Neutrophil (primary cell): ENCODE data around the gene PKN3.
"Not testable (repeated sequence)": the region's sequence is repeated elsewhere in the genome, so short reads cannot be mapped to it uniquely, and the experiment has no call there.

Experiments used
- H3K27ac ChIP-seq: fragments of 200-600 bp; sonication (generic); 2 replicates; pipeline ENCODE4 v1.5.1; 2016; ENCODE audit warnings: mild to moderate bottlenecking, moderate library complexity
- H3K27me3 ChIP-seq: fragments of 200-600 bp; sonication (generic); 2 replicates; pipeline ENCODE4 v1.6.0; 2016; ENCODE audit warnings: mild to moderate bottlenecking
- H3K36me3 ChIP-seq: fragments of 200-600 bp; sonication (generic); 2 replicates; pipeline ENCODE4 v1.5.1; 2017
- H3K4me1 ChIP-seq, 2 experiments: fragments of 200-600 bp in 1 of 2; sonication (generic) in 1 of 2; 1 replicate in 1 of 2; 2 replicates in 1 of 2; pipeline versions ENCODE4 v1.5.1 to v1.6.1; 2013 to 2016; ENCODE audit warnings: low read depth in 1 of 2, low read length in 1 of 2, mild to moderate bottlenecking in 1 of 2, moderate library complexity in 1 of 2; ENCODE audit not compliant: control insufficient read depth in 1 of 2, insufficient read depth in 1 of 2
- H3K4me3 ChIP-seq, 2 experiments: fragments of 200-600 bp in 1 of 2; sonication (generic) in 1 of 2; 1 replicate in 1 of 2; 2 replicates in 1 of 2; pipeline ENCODE4 v1.5.1; 2013 to 2016; ENCODE audit warnings: low read depth in 1 of 2, low read length in 1 of 2, mild to moderate bottlenecking in 1 of 2, moderate library complexity in 1 of 2
- H3K9me3 ChIP-seq: fragments of 200-600 bp; sonication (generic); 2 replicates; pipeline ENCODE4 v1.5.1; 2016
- TF ChIP-seq, protein P1 (sequence below): fragments of 200-600 bp; sonication (generic); IDR thresholded peaks from 2 replicates; pipeline ENCODE4 v1.5.1; 2016; ENCODE audit warnings: antibody characterized with exemption

Gene PKN3

DNA sequence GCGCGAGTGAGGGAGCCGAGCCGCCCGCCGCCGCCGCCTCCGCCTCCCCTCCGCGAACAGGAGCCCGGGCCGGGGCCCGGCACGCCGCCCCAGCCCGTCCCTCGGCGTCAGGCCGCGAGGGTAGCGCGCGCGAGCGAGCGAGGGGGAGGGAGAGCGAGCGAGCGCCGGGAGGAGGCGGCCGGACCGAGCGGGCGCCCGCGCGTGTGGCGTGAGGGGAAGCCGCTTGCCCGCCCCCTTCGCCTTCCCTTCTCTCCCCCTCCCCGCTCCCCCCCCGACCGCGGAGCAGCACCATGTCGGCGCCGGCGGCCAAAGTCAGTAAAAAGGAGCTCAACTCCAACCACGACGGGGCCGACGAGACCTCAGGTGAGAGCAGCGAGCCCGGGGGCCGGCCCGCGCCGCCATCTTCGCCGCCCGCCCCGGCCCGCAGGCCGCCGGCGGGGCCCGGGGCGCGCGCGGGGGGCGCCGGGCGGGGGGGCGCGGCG, 13.0 kb upstream of the PKN3 start:
- Histone ChIP-seq H3K4me3 (peak overlapping the region; percentile 74 to 87), H3K27me3 (no peaks in the 10 kb centered on the region), H3K27ac (peak overlapping the region; percentile 97), H3K36me3 (peaks cover 26% of the 10 kb centered on the region), H3K4me1 (peaks cover 52% of the 10 kb centered on the region in 2 experiments), H3K9me3 (no peaks in the 10 kb centered on the region)
- TF ChIP-seq, protein P1, sequence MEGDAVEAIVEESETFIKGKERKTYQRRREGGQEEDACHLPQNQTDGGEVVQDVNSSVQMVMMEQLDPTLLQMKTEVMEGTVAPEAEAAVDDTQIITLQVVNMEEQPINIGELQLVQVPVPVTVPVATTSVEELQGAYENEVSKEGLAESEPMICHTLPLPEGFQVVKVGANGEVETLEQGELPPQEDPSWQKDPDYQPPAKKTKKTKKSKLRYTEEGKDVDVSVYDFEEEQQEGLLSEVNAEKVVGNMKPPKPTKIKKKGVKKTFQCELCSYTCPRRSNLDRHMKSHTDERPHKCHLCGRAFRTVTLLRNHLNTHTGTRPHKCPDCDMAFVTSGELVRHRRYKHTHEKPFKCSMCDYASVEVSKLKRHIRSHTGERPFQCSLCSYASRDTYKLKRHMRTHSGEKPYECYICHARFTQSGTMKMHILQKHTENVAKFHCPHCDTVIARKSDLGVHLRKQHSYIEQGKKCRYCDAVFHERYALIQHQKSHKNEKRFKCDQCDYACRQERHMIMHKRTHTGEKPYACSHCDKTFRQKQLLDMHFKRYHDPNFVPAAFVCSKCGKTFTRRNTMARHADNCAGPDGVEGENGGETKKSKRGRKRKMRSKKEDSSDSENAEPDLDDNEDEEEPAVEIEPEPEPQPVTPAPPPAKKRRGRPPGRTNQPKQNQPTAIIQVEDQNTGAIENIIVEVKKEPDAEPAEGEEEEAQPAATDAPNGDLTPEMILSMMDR = no peak

- TF ChIP-seq, protein P1 = no peak
- H3K4me3 ChIP-seq = peak overlapping the region; percentile 61 to 87
- H3K4me1 ChIP-seq = peaks cover 45% of the 10 kb centered on the region in 2 experiments
- peak overlapping the region; percentile 97 for H3K27ac ChIP-seq
- peaks cover 29% of the 10 kb centered on the region for H3K36me3 ChIP-seq
- H3K9me3 ChIP-seq = no peaks in the 10 kb centered on the region
- no peaks in the 10 kb centered on the region for H3K27me3 ChIP-seq
Measured at GRCh38 chr9:128689820-128690683, 12.3 kb upstream of the PKN3 start.

DNA sequence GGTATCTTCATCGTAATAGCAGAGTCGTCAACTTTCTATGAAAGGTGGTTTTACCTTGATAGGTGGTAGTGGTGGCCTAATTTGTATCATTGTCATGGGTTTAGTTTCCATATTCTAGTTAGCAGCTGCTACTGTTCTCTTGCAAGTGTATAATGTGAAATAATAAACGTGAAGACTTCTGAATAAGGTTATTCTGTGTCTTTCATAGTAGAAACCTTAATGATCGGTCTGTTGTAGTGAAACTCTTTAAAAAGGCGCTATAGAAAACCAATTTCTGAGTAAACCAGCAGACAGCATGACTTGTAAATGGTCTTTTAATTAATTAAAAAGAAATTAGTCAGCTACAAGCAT, 11.6 kb upstream of the PKN3 start:
- no peaks in the 10 kb centered on the region for H3K9me3 ChIP-seq
- peak overlapping the region; percentile 97 for H3K27ac ChIP-seq
- no peaks in the 10 kb centered on the region for H3K27me3 ChIP-seq
- H3K4me3 ChIP-seq = peak overlapping the region; percentile 61 to 87
- TF ChIP-seq, protein P1 = no peak
- peaks cover 39% of the 10 kb centered on the region in 2 experiments for H3K4me1 ChIP-seq
- peaks cover 33% of the 10 kb centered on the region for H3K36me3 ChIP-seq

GRCh38 chr9:128693738-128694137, 8.6 kb upstream of the PKN3 start:
- not testable (repeated sequence) for H3K27me3 ChIP-seq, H3K4me3 ChIP-seq, H3K9me3 ChIP-seq, H3K27ac ChIP-seq
- Histone ChIP-seq H3K36me3 (peaks cover 45% of the 10 kb centered on the region), H3K4me1 (peaks cover 12 to 14% of the 10 kb centered on the region in 2 experiments)

- Histone ChIP-seq H3K4me3 (no peak overlapping the region), H3K27me3 (no peaks in the 10 kb centered on the region), H3K4me1 (peaks cover 12 to 14% of the 10 kb centered on the region in 2 experiments), H3K27ac (no peak overlapping the region), H3K36me3 (peaks cover 45% of the 10 kb centered on the region), H3K9me3 (no peaks in the 10 kb centered on the region)
- TF ChIP-seq, protein P1 = no peak
Measured at GRCh38 chr9:128694344-128694743, 8.0 kb upstream of the PKN3 start.

- H3K27ac ChIP-seq = no peak overlapping the region
- peaks cover 2% of the 10 kb centered on the region in 2 experiments for H3K4me1 ChIP-seq
- TF ChIP-seq, protein P1 = no peak
- H3K4me3 ChIP-seq = no peak overlapping the region
- H3K36me3 ChIP-seq = peaks cover 41% of the 10 kb centered on the region
- H3K27me3 ChIP-seq = peaks cover 2% of the 10 kb centered on the region
- no peaks in the 10 kb centered on the region for H3K9me3 ChIP-seq
Measured at GRCh38 chr9:128696923-128697707, 5.2 kb upstream of the PKN3 start.

- H3K9me3 ChIP-seq, H3K4me3 ChIP-seq, H3K27ac ChIP-seq: not testable (repeated sequence)
- peaks cover 20% of the 10 kb centered on the region for H3K27me3 ChIP-seq
- H3K4me1 ChIP-seq = peaks cover 11 to 20% of the 10 kb centered on the region in 2 experiments
- H3K36me3 ChIP-seq = peaks cover 21% of the 10 kb centered on the region
Measured at GRCh38 chr9:128699096-128699795, 3.1 kb upstream of the PKN3 start.
